D721Med (cell line): Measurements from ENCODE around the gene TMEM187.
"Not testable (repeated sequence)": the region's sequence is repeated elsewhere in the genome, so short reads cannot be mapped to it uniquely, and the experiment has no call there.

Experiments
- DNase-seq: peaks from one replicate; pipeline ENCODE4 v3.0.0; 2011; ENCODE audit warnings: low spot score; ENCODE audit not compliant: insufficient read length
- FAIRE-seq: peaks from 2 replicates; lab custom pipeline; 2011; peaks lifted over from hg19 to GRCh38; lab: Jason Lieb, UNC
- TF ChIP-seq, protein P1 (sequence below): IDR thresholded peaks from 2 replicates; pipeline ENCODE4 v1.5.1; 2012; ENCODE audit warnings: mild to moderate bottlenecking, control low read depth; ENCODE audit not compliant: insufficient read depth; ENCODE audit errors: missing control alignments

TMEM187 gene

DNA sequence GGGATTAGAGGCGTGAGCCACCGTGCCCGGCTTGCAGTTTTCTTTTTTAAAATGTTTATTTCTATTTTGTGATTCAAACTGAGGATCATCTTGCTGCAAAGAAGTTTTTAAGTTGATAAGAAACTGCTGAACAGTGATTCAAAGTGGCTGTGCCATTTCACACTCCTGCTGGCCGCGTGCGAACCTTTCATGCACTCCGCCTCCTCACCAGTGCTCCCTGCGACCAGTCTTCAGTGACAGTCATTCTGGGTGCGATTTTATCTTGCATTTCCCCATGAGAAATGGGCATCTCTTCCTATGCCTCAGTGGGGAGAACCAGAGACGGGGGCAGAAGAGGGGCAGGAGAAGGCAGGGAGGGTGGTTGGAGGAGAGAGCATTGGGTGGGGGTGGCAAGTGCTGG is 21.4 kb downstream of the TMEM187 start:
- FAIRE-seq (no peak), DNase-seq (no peak)
- TF ChIP-seq, protein P1, sequence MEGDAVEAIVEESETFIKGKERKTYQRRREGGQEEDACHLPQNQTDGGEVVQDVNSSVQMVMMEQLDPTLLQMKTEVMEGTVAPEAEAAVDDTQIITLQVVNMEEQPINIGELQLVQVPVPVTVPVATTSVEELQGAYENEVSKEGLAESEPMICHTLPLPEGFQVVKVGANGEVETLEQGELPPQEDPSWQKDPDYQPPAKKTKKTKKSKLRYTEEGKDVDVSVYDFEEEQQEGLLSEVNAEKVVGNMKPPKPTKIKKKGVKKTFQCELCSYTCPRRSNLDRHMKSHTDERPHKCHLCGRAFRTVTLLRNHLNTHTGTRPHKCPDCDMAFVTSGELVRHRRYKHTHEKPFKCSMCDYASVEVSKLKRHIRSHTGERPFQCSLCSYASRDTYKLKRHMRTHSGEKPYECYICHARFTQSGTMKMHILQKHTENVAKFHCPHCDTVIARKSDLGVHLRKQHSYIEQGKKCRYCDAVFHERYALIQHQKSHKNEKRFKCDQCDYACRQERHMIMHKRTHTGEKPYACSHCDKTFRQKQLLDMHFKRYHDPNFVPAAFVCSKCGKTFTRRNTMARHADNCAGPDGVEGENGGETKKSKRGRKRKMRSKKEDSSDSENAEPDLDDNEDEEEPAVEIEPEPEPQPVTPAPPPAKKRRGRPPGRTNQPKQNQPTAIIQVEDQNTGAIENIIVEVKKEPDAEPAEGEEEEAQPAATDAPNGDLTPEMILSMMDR: no peak

DNA sequence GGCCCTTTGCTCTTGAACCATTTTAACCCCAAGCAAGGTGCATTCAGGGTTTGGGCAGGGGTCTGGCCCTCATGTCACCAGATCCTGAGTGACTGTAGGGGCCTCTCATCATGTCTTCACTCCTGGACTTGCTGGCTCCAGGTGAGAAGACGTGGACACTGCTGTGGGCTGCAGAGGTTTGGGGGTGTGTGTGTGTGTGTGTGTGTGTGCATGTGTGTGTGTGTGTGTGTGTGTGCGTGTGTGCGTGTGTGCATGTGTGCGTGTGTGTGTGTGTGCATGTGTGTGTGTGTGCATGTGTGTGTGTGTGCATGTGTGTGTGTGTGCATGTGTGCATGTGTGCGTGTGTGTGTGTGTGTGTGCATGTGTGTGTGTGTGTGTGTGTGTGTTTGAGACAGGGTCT is 21.8 kb downstream of the TMEM187 start:
- not testable (repeated sequence) for FAIRE-seq, DNase-seq

DNA sequence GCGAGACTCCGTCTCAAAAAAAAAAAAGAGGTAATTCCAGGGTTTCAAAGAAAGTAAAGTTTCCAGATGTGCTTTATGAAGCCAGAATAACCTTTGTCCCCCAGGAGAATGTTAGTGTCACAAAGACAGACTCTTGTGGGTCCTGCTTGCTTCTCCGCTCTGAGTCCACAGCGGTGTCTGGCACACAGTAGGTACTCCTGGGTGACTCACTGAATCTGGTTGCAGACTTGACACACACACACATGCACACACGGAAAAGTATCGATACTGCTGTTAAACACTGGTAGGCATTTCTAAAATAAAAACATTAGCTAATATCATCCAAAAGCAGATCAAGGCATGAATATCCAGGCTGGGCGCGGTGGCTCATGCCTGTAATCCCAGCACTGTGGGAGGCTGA is 22.9 kb downstream of the TMEM187 start:
- FAIRE-seq (no peak), DNase-seq (no peak)
- TF ChIP-seq, protein P1: no peak

DNA sequence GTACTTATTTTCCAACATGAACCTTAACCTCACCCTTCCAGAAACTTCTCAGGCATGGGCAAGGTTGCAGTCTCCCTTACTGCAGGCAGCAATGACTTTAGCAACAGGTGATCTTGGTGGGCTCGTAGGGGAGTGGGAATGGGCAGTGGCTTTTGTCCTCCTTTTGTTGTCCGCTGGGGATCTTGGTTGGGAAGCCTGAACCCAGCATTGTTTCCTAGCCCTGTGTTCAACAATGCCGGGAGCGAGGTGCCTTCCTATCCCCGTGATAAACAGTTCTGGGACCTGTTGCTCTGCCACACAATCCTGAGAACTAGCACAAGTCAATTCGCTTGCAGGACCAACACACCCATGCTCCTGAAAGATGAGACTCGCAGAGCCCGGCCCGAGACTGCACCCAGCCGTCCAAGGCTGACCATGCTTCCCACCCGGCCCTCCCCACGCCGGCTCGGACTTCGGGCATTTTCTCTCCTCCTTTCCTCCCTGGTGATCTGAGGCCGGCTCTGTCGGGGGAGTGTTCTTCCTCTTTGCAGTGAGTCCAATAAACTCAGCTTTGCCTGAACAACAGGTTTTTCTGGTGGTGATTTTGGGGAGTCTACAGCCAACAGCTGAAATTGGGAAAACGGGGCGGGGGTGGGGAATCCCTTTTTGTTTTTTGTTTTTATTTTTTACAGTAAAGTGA is 26.9 kb downstream of the TMEM187 start:
- DNase-seq (no peak), FAIRE-seq (no peak)
- TF ChIP-seq, protein P1: no peak

DNA sequence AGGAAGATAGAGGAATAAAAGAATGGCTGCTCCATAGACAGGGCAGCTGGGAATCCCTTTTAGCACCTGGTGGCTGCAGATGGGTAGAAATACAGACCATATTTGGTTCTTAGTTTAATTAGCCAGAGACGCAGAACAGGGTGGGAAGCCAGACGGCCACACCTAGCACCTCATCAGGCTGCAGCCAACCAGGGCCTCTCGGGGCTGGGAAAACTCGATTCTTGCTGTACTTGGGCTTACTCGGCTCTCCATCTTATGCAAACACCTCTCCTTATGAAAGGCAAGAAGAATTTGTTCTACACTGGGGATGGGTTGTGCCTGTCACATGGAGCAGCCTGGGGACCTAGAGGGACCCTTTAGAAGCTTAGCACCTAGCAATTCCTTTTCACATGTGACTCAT is 27.5 kb downstream of the TMEM187 start:
- DNase-seq (no peak), FAIRE-seq (no peak)
- TF ChIP-seq, protein P1: no peak

DNA sequence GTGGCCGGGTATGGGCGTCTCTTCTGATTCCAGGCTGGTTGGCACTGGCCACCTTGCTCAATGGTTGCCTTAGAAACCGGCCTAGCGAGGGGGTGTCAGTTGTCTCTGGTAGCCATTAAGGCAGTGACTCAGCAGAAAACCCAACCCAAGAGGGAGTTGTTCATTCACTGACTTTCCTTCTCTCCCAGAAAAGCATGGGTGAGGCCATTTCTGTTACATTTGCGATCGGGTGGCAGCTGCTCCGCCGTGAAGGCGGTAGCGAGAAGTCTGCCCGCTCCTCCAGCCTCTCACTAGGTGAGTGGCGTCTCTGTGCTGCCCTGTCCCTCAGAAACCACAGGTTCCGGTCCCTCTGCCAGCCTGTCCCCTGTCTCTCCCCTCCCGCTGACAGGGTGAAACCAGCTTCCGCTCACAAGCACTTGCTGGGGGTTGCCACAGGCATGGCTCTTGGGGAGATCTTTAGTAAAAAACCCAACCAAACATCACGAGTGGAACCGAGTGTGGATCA is 29.7 kb downstream of the TMEM187 start:
- no peak for FAIRE-seq
- no peak for DNase-seq
- TF ChIP-seq, protein P1: no peak

DNA sequence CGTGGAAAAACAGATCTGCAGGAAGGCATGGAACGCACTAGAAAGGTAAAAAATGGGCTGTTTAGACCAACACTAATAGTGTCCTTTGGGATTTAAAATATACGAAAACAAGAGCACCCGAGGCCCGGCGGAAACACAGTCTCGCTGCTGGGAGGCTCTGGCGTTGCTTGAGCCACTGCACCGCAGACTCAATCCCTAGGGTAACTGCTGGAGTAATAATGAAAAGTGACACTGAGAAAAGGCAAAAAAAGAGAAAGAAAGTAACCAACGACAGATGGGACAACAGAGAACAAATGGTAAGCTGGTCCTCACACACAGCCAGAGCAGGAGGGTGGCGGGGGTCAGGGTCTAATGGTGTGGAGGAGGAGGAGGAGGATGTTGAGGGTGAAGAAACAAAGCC is 31.8 kb downstream of the TMEM187 start:
- TF ChIP-seq, protein P1: no peak
- DNase-seq: no peak
- no peak for FAIRE-seq
